Keratinocyte (primary cell): ENCODE data around the gene PLPPR1. TPM values are rescaled to one million over a fixed set of nuclear protein-coding genes. Genes with fewer than 3 reads are reported as not detected.

ENCODE experiments used
- DNase-seq: peaks from one replicate; pipeline ENCODE4 v3.0.0-alpha.2; 2011; ENCODE audit warnings: low read depth, missing footprints, low spot score
- FAIRE-seq: peaks from 2 replicates; lab custom pipeline; 2011; peaks lifted over from hg19 to GRCh38; lab: Jason Lieb, UNC
- H2AFZ ChIP-seq: 2 replicates; pipeline ENCODE4 v1.6.0; 2012; ENCODE audit warnings: low read length, control low read depth, inconsistent platforms; ENCODE audit not compliant: control insufficient read depth
- H3K27ac ChIP-seq: 2 replicates; pipeline ENCODE4 v1.5.1; 2011; ENCODE audit warnings: low read length; ENCODE audit not compliant: control insufficient read depth, insufficient read depth
- H3K27me3 ChIP-seq: 3 replicates; pipeline ENCODE4 v1.6.0; 2011; ENCODE audit warnings: low read length; ENCODE audit not compliant: control insufficient read depth, insufficient read depth; ENCODE audit errors: extremely low read depth
- H3K36me3 ChIP-seq, 2 experiments: 2 replicates in 1 of 2; 3 replicates in 1 of 2; pipeline ENCODE4 v1.5.1; 2011; ENCODE audit warnings: low read length in 2 of 2, mild to moderate bottlenecking in 1 of 2; ENCODE audit not compliant: control insufficient read depth in 2 of 2, insufficient read depth in 2 of 2; ENCODE audit errors: extremely low read depth in 1 of 2
- H3K4me1 ChIP-seq: 3 replicates; pipeline ENCODE4 v1.5.1; 2011; ENCODE audit warnings: low read length; ENCODE audit not compliant: control insufficient read depth, insufficient read depth; ENCODE audit errors: extremely low read depth
- H3K4me2 ChIP-seq: 3 replicates; pipeline ENCODE4 v1.6.0; 2011; ENCODE audit warnings: low read depth, low read length; ENCODE audit not compliant: control insufficient read depth, insufficient read depth; ENCODE audit errors: extremely low read depth
- H3K4me3 ChIP-seq, 3 experiments: fragments of 200-600 bp in 1 of 3; sonication (generic) in 1 of 3; 2 replicates in 2 of 3; 3 replicates in 1 of 3; pipeline ENCODE4 v1.5.1; 2011 to 2016; ENCODE audit warnings: low read length in 3 of 3, mild to moderate bottlenecking in 3 of 3, control low read depth in 2 of 3, inconsistent platforms in 1 of 3, low read depth in 1 of 3, mixed read lengths in 1 of 3, mixed run types in 1 of 3, moderate library complexity in 1 of 3; ENCODE audit not compliant: control insufficient read depth in 2 of 3, insufficient read depth in 2 of 3; ENCODE audit errors: extremely low read depth in 1 of 3
- H3K79me2 ChIP-seq: 2 replicates; pipeline ENCODE4 v1.6.0; 2012; ENCODE audit warnings: low read length; ENCODE audit not compliant: control insufficient read depth, insufficient read depth
- H3K9ac ChIP-seq: 3 replicates; pipeline ENCODE4 v1.6.0; 2011; ENCODE audit warnings: low read length; ENCODE audit not compliant: control insufficient read depth, insufficient read depth; ENCODE audit errors: extremely low read depth
- H3K9me1 ChIP-seq: 3 replicates; pipeline ENCODE4 v1.6.0; 2011; ENCODE audit warnings: low read length; ENCODE audit not compliant: control insufficient read depth, insufficient read depth; ENCODE audit errors: extremely low read depth
- H3K9me3 ChIP-seq: 2 replicates; pipeline ENCODE4 v1.5.1; 2012; ENCODE audit warnings: low read depth, low read length; ENCODE audit not compliant: control insufficient read depth
- H4K20me1 ChIP-seq: 3 replicates; pipeline ENCODE4 v1.6.0; 2011; ENCODE audit warnings: low read length; ENCODE audit not compliant: control insufficient read depth, insufficient read depth; ENCODE audit errors: extremely low read depth
- CTCF ChIP-seq, 3 experiments: IDR thresholded peaks in 1 of 3; conservative IDR thresholded peaks in 1 of 3; optimal IDR thresholded peaks in 1 of 3; 2 replicates in 2 of 3; 3 replicates in 1 of 3; pipeline versions ENCODE3 to v1.5.1; 2011; ENCODE audit warnings: low read length in 3 of 3, mild to moderate bottlenecking in 3 of 3, moderate library complexity in 2 of 3, control low read depth in 1 of 3, inconsistent platforms in 1 of 3; ENCODE audit not compliant: insufficient read depth in 2 of 3; ENCODE audit errors: extremely low read depth in 1 of 3
- EZH2 ChIP-seq: IDR thresholded peaks from one replicate; pipeline ENCODE4 v1.6.1; 2012; ENCODE audit warnings: inconsistent platforms, mild to moderate bottlenecking, low read length, moderate library complexity
- dilution Hi-C: fragments of 300-500 bp; cut with MboI; formaldehyde crosslinking; loops from one replicate; pipeline ENCODE4 v1.7.0; 2020; ENCODE audit warnings: low sequenced_read_pairs; ENCODE audit not compliant: extremely low pct_ligation_motif_present
- polyA plus RNA-seq, 5 experiments: library from polyadenylated mRNA; depleted of rRNA in 3 of 5; stranded (reverse) in 3 of 5; stranded (forward) in 1 of 5; unstranded in 1 of 5; fragments of >200 nt; gene quantifications; 1 replicate in 1 of 5; 2 replicates in 3 of 5; 3 replicates in 1 of 5; pipeline versions ENCODE4 v1.2.1 to v1.2.3, GENCODE V29; 2011 to 2012; ENCODE audit warnings: missing spikeins in 2 of 5, low read depth in 1 of 5, low replicate concordance in 1 of 5

PLPPR1 gene
- polyA plus RNA-seq, 1 donor (not counting 4 experiments of a cell fraction or from before 2014, with no cell fraction given) = not detected

GRCh38 chr9:101324245-101324804 lies 295.8 kb downstream of the PLPPR1 start:
- no peak overlapping the region for H2AFZ ChIP-seq
- TF ChIP-seq EZH2 = no peak
- TF ChIP-seq CTCF (optimal IDR thresholded peaks at IDR 0.05 in 1 of 3, IDR thresholded peaks at IDR 0.05 in 1 of 3, conservative IDR thresholded peaks at IDR 0.05 in 1 of 3; ENCODE audit: extremely low read depth in 1 of 3, insufficient read depth in 2 of 3, low read length in 3 of 3) = no peak
- H3K9me1 ChIP-seq = no peaks in the 10 kb centered on the region
- H3K27ac ChIP-seq = no peak overlapping the region
- H3K4me2 ChIP-seq = no peak overlapping the region
- DNase-seq (no peak), FAIRE-seq (no peak)
- no peak overlapping the region for H3K4me3 ChIP-seq
- H4K20me1 ChIP-seq = no peaks in the 10 kb centered on the region
- no peaks in the 10 kb centered on the region for H3K27me3 ChIP-seq
- no peaks in the 10 kb centered on the region for H3K4me1 ChIP-seq
- dilution Hi-C loops = no loop called here
- H3K9me3 ChIP-seq = no peaks in the 10 kb centered on the region
- no peaks in the 10 kb centered on the region for H3K36me3 ChIP-seq
- H3K79me2 ChIP-seq = no peaks in the 10 kb centered on the region
- H3K9ac ChIP-seq = no peak overlapping the region

GRCh38 chr9:101325053-101325452 lies 296.5 kb downstream of the PLPPR1 start:
- no peaks in the 10 kb centered on the region for H3K36me3 ChIP-seq
- H3K4me1 ChIP-seq = no peaks in the 10 kb centered on the region
- H3K9me3 ChIP-seq = no peaks in the 10 kb centered on the region
- no peak for FAIRE-seq
- no peak overlapping the region for H3K4me2 ChIP-seq
- no peaks in the 10 kb centered on the region for H3K27me3 ChIP-seq
- no peaks in the 10 kb centered on the region for H4K20me1 ChIP-seq
- H3K79me2 ChIP-seq = no peaks in the 10 kb centered on the region
- no peaks in the 10 kb centered on the region for H3K9me1 ChIP-seq
- DNase-seq = no peak
- no peak overlapping the region for H3K4me3 ChIP-seq
- no peak overlapping the region for H3K9ac ChIP-seq
- dilution Hi-C loops = no loop called here
- no peak overlapping the region for H3K27ac ChIP-seq
- no peak overlapping the region for H2AFZ ChIP-seq
- TF ChIP-seq EZH2 (no peak), CTCF (optimal IDR thresholded peaks at IDR 0.05 in 1 of 3, IDR thresholded peaks at IDR 0.05 in 1 of 3, conservative IDR thresholded peaks at IDR 0.05 in 1 of 3; ENCODE audit: extremely low read depth in 1 of 3, insufficient read depth in 2 of 3, low read length in 3 of 3) (no peak)
